NCI-H226 (cell line): ENCODE results near the gene HOXD12.

Experiments used
- DNase-seq: peaks from one replicate; pipeline ENCODE4 v3.0.0-alpha.2; 2015

HOXD12 gene

DNA sequence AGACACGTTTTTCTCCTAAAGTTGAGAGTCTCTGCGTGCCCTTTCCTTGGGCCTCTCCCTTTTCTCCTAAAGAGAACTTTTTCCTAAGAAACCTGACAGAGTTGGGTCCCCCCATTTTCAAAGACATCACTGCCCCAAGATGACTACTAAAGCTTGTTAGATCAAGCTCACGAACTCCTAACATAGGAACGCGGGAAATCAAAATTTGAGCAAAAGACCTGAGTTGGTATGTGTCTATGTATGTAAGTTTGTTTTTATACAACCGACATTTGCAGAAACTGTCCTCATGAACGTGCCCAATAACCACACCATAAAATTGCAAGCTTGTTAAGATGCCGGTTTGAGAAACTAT is 5.7 kb upstream of the HOXD12 start:
- no peak for DNase-seq

DNA sequence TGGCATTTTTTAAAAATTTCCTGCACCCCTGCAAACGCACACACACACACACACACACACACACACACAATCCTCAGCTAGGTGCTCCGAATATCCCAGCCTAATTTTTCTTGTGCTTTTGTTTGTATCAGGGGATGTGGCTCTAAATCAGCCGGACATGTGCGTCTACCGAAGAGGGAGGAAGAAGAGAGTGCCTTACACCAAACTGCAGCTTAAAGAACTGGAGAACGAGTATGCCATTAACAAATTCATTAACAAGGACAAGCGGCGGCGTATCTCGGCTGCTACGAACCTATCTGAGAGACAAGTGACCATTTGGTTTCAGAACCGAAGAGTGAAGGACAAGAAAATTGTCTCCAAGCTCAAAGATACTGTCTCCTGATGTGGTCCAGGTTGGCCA is 5.2 kb upstream of the HOXD12 start:
- no peak for DNase-seq

DNA sequence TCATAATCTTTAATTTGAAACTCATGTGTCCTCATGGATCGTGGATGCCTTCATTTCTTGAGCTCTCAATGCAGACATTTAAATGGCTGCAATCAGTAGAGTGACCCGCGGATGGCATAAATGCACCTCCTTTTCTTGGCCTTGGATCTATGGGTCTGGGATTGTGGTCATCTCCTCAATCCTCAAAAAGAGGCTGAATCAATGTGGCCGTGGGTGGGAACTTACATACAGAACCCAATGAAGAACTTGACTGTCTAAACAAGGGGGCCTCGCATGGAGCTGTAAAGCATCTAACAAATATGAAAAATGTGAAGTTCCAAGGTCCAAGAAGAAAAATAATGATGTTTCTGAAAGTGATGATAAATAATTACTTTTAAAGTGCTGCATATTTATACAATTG is 4.2 kb upstream of the HOXD12 start:
- no peak for DNase-seq

DNA sequence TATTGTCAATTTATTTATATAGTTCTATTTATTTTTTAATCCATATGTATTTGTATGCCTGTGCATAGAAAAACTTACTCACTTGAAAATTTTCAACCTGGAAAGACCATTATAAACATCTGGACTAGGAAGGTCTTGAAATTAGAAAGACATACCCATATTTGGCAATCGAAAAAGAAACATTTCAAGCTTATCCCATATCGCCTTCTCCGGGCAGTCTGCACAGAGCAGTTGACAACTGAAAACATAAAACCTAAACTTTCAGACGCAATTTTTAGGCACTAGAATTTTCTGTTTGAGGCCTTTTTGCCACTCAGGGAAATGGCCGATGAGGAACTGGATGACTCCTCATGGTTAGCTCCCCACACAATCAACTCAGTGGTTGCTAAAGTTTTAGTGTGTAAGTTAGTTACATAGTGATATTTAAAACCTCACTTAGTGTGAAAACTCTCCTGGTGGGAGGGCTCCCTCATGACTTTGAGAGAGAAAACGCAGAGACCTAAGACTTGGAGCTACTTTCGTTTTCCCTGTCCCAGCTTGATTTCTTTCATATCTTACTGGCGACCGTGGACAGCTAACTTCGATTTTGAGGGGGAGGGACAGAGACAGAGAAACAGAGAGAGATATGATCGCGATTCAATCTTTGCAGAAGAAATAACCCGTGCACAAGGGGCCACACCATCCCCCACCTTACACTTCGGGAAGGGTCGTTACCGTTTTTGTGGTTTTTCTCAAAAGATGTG is 3.2 kb upstream of the HOXD12 start:
- no peak for DNase-seq

DNA sequence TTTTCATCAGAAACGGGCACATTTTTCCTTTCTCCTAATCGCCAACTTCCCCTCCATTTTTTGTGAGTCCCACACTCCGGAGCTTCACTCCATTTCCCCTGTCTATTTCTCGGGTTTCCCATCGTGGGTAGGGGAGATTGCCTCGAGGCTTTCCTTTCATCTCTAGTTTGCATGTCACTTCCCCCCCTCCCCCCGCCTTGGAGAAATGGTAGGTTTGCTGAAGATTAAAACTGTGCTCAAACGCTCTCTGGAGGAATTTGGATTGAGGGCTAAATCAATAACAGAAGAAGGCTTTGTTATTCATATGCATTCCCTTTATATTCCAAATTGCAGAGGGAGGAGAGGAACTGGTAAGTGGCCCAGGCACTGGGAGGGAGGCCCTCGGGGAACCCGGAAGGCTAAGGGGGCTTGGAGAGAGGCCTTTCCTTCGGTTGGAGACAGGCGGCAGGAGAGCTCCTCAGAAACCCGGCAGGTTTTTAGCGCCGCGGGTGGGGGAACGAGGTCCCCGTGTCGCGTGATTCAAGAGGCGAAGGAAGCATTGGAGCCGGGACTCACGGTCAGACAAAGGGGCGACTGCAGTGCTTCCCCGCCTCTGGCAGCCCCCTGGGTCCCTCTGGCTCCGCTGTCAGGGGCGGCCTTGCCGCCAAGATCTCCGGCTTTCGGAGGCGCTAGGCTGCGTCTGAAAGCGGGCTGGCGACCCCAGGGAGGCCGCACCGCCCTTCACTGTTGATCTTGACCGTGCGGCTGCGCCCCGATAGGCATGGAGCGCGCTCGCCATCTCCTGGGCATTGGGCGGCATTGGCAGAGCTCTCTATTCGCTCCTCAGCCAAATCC is 2.4 kb upstream of the HOXD12 start:
- peak; percentile 51 for DNase-seq

DNA sequence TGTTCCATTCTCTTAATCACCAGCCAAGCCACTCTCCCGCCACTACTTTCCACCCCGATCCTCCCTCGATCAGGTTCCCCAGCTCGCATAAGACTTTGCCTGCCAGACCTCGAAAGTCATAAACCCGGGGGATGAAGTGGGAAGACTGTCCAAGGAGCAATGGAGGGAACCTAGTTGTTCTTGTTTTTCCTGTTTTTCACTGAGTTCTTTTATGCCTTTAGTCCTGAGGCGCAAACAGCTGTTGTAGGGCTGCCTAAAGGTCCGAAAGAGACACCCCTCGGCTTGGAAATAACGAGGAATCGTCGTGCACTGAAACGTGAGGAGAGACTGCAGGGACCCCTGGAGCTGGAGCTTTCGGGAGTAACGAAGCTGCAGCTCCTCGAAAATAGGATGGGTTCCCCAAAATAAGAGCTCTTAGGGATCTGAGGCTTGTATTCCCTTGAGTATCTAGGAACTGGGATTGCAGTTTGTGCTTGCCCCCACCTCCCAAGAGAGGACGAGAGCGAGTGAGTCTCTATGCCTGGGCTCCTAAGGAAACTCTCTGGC is 1.7 kb upstream of the HOXD12 start:
- no peak for DNase-seq

DNA sequence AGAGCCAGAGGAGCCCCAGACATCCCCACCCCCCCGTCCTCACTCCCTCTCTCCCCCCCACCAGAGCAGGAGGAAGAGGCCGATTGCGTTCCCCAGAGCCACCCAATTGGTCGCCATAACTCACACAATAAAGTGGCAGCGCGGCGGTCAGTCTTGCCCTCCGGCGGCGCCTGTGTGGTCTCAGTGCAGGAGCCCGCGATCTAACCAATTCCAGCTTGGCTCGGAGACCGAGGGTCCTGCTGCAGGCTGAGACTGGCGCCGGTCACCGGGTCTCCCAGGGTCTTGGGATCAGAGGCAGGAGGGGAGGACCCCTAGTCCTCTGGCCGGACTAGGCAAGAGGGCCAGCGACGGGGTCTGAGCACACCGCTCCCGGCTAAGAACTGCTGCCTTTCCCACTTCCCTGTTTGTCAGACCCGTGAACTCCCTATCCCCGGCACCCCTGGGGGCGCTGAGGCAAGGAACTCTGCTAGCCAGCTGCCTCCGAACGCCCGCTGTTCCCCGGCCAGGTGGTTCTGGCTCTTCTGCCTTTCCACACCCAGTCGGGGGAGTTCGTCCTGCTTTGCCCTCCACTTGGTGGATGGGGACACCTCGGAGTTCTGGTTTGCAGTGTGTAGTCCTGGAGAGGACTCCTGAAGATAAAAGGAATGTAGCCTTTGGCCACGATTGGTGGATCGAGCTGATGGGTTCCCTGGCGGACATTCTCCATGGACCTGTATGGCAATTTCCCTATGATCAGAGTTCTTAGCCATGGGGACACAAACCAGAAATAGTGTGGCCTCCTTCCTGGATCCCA is 1.0 kb upstream of the HOXD12 start:
- DNase-seq = no peak

DNA sequence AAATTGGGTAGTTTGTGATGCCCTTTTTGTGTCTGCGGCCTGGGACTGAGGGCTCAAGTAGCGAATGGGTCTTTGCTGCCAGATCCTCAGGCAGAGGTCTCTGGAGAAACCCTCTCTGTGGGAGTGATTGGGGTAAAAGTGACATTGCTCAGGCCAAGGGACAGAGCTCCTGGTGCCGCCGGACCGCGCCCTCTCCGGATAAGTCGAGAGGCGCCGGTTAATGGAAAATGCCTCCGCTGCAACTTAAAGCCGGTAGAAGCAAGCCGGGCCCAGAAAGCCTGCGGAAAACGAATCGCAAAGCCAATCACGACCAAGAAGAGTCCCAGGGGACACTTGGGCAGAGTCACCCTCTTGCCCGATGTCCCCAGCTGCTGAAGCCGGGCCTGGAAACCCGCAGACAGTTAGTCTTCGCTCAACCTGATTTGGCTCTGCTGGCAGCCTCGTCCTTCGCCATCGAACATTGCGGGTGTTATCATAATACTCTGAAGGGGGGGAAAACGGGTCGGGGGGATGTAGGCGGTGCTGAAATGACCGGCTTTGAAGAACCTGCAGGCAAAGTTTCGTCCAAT is 352 bp upstream of the HOXD12 start:
- DNase-seq = no peak

- no peak for DNase-seq
Measured at GRCh38 chr2:176100547-176101140, 1.0 kb downstream of the HOXD12 start.

GRCh38 chr2:176101216-176101830 is 1.7 kb downstream of the HOXD12 start:
- no peak for DNase-seq

DNA sequence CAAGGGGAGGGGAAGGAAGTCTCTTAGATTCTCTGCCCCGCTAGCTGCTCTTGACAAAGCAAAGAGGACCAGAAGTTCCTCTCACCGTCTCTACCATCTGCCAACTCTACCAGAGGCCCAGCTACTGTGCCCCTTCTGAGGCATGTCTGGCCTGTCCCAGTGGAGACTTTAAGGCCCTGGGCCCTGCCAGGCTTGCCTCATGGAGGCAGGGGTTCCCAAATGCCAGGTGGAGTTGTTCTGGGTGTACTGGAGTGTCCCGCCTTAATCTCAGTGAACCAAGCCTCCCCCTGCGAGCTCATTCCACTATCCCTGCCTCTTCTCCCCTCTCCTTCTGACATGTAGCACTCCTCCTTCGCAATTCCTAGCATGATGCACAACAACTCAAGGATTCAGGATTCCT is 2.2 kb downstream of the HOXD12 start:
- no peak for DNase-seq

GRCh38 chr2:176102309-176102866 is 2.8 kb downstream of the HOXD12 start:
- no peak for DNase-seq

DNA sequence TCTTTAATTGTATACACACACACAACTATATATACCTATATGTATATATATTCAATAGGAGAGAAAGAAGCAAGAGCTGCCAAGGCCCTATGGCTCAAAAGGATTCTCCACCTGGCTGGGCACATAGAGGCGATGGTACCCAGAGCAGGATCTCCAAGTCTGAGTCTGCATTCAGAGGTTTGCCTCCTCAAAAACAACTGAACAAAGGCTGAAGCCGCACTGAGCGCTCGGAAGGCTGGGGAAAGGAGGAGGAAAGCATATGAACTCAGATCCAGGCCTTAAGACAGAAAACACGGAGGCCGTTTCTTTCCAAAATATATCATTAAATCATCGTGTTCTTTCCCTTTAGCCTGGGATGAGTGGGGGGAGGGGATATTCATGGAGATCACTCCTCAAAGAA is 3.6 kb downstream of the HOXD12 start:
- no peak for DNase-seq

GRCh38 chr2:176103742-176104315 is 4.2 kb downstream of the HOXD12 start:
- DNase-seq = no peak

DNA sequence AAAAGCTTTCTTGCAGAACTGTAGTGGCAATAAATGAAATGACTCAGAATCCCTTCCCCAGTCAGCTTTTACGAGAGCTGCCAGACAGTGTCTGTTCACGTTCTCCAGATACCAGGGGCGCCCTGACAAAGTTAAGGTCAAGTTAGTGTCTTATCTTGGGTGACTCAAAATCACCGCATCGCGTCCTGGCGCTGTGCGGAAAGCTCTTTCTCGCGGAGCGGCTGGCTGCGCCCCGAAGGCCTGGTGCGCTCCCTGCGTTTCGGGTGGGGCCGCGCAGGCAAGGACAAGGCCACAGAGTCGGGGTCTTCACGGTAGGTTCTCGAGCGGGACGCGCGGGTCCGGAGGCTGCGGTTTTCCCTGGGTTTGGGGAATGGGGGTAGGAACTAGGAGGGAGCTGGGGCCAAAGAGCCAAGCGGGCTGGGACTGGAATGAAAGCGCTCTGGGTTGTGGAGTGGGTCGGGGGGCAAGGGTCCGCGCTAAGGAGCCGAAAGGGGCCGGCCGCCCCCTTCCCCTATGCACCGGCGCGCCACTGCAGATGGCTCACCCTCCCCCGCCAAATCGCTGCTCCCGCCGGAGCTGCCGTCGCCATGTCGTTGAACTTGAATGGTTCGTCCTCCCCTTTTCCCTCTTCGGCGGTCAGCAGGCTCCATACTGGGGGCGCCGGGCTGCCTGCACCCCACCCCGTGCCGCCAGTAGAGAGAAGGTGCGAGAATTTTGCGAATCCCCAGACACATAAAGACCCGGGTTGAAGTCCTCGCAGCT is 4.9 kb downstream of the HOXD12 start:
- DNase-seq = no peak

GRCh38 chr2:176105078-176105729 is 5.6 kb downstream of the HOXD12 start:
- DNase-seq = no peak

DNA sequence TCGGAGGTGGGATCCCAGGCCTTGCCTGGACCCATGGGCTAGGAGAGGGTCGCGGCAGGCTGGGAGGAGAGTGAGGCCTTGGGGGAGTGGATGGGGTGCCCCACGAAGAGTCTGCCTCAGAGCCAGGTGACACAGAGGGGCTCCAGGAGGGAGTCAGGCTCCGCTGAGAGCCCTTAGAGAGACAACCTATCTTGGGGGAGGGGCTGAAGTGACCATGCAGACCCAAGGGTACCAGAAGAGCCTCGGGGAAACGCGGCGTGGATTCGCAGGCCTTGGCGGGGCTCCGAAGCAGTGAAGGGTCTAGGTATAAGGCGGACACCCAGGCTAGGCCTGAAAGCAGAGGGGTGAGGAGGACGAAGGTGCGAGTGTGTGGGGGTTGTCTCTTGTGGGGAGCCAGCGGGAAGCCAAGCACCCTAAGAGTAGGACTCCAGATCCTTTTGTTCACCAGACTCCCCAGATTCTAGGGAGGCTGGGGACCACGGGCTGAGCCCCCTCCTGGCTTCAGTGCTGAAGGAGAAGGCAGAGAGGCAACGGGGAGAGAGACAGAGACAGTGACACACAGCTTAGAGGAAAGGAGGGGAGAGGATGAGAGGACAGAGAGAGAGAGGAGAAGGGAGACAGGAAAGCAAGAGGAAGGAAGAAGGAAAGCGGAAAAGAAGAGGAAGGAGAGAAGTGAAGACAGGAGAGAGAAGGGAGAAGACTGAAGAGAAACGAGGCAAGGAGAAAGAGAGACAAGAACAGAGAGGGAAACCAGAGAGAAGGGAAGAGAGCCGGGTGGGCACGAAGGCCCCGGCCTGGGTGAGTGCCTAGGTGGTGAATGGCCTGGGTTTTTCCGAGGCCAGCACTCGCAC is 6.4 kb downstream of the HOXD12 start:
- DNase-seq = no peak

- peak; percentile 17 for DNase-seq
Measured at GRCh38 chr2:176106581-176107539, 7.3 kb downstream of the HOXD12 start, which contains the start of gene HOXD11. Gene HOXD11 (plus strand): TSS chr2:176107280. CDS start chr2:176107356, 76 bp downstream.
